Upper lobe of left lung (tissue), 4 donors: ENCODE measurements around the gene RNF168.

Experiments used
- POLR2AphosphoS5 ChIP-seq, 2 donors: sonication (generic); formaldehyde crosslinking; IDR thresholded peaks; one replicate each; pipeline ENCODE4 v1.5.1; 2017; ENCODE audit warnings: antibody characterized with exemption in 2 of 2
- TF ChIP-seq, protein P1 (sequence below), 6 experiments: fragments of 450-650 bp in 4 of 6; fragments of 200-600 bp in 2 of 6; sonication (generic) in 2 of 6; IDR thresholded peaks; one replicate each; pipeline ENCODE4 v1.5.1; 2016 to 2019; ENCODE audit warnings: antibody characterized with exemption in 6 of 6

GRCh38 chr3:196541684-196542445, 38.3 kb upstream of the RNF168 start:
- TF ChIP-seq, protein P1, sequence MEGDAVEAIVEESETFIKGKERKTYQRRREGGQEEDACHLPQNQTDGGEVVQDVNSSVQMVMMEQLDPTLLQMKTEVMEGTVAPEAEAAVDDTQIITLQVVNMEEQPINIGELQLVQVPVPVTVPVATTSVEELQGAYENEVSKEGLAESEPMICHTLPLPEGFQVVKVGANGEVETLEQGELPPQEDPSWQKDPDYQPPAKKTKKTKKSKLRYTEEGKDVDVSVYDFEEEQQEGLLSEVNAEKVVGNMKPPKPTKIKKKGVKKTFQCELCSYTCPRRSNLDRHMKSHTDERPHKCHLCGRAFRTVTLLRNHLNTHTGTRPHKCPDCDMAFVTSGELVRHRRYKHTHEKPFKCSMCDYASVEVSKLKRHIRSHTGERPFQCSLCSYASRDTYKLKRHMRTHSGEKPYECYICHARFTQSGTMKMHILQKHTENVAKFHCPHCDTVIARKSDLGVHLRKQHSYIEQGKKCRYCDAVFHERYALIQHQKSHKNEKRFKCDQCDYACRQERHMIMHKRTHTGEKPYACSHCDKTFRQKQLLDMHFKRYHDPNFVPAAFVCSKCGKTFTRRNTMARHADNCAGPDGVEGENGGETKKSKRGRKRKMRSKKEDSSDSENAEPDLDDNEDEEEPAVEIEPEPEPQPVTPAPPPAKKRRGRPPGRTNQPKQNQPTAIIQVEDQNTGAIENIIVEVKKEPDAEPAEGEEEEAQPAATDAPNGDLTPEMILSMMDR (IDR thresholded peaks at IDR 0.05) = no peak
- TF ChIP-seq POLR2AphosphoS5 (IDR thresholded peaks at IDR 0.05) = no peak
